CD4-positive, alpha-beta T cell treated with Interleukin-6 for 4 hours (primary cell): ENCODE measurements around the gene BRD3OS.

Experiments used
- DNase-seq: peaks from one replicate; pipeline ENCODE4 v3.0.0-alpha.2; 2020; ENCODE audit warnings: mixed read lengths

Gene BRD3OS

GRCh38 chr9:134035041-134036039 lies 10.1 kb downstream of the BRD3OS start:
- no peak for DNase-seq

DNA sequence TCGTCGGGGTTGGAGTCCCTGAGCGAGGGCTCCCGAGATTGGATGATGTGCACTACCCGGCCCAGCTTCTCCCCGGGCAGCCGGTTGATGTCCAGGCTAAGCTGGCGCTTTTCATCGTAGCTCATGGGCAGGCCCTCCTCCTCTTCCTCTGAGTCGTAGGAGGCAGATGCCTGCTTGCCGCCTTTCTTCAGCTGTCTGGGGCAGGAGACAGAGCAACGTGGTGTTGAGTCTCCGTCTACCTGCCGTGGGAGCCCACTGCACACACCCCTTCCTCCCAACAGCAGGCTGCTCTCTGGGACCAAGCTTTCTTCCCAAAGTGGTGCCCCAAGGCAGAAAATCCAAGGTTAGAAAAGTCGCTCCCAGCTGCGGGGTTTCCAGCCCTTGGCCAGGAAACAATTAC lies 10.8 kb downstream of the BRD3OS start:
- DNase-seq, result no peak

DNA sequence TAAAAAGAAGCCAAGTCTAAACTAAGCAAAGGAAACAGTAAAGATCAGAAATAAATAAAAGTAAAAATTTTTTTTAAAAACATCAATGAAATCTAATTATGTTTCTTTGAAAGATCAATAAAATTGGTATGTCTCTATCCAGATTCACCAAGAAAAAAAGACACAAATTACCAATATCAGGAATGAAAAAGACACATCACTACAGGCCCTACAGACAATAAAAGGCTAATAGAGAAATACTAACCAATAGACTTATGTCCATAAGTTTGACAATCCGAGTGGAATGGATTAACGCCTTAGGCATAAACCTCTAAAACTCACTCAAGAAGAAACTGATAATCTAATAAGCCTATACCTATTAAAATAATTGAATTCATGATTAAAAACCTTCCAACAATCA lies 12.4 kb downstream of the BRD3OS start:
- no peak for DNase-seq

- no peak for DNase-seq
Measured at GRCh38 chr9:134039386-134040175, 14.3 kb downstream of the BRD3OS start.

DNA sequence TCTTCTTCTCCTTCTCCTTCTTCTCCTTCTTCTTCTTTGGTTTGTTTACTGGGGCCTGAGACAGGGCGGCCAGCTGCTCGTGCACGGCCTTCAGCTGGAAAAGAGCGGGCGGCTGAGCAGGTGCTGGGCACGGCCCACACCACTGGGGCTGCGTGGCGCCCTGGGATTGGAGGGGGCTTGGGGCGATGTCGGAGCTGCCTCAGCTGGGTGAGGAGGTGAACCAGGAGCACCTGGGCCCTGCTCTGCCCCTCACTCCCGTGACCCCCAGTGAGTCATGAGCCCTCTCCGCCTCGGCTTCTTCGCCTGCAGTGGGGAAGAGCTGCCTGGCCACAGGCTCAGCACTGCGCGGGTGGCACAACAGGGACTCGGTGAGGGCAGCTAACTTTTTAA lies 14.9 kb downstream of the BRD3OS start:
- no peak for DNase-seq

GRCh38 chr9:134040781-134041648 lies 15.7 kb downstream of the BRD3OS start:
- no peak for DNase-seq

DNA sequence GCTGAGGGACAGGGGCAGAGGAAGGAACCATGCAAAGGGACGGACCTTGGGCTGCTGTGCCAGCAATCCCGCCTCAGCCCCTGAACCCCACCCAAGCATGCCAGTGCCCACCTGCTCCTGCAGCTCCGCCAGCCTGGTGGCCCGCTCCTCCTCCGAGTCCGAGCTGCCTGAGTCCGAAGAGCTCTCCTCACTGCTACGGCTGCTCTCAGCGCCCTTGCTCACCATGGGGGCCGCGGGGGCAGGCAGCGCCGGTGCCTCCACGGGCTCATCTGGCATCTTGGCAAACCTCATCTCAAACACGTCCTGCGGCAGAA lies 16.3 kb downstream of the BRD3OS start:
- DNase-seq, result no peak

- DNase-seq, result no peak
Measured at GRCh38 chr9:134043531-134043988, 18.3 kb downstream of the BRD3OS start.

DNA sequence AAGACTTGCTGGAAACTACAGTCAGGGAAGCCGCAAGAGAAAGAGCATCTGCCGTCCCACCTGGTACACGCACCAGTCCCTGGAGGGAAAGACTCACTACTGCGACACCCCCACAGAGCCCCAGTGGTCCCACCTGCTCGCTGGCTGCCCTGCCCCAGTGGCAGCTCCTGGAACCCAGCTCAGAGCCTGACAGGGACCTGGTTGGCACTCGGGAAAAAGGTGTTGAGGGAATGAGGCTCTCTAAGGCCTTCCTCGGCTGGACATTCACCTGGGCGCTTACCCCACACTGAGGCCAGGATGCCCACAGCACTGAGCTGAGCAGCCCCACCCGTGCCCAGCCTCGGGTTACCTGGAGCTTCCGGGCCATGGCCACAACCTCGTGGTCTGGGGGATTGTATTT lies 19.7 kb downstream of the BRD3OS start:
- no peak for DNase-seq

DNA sequence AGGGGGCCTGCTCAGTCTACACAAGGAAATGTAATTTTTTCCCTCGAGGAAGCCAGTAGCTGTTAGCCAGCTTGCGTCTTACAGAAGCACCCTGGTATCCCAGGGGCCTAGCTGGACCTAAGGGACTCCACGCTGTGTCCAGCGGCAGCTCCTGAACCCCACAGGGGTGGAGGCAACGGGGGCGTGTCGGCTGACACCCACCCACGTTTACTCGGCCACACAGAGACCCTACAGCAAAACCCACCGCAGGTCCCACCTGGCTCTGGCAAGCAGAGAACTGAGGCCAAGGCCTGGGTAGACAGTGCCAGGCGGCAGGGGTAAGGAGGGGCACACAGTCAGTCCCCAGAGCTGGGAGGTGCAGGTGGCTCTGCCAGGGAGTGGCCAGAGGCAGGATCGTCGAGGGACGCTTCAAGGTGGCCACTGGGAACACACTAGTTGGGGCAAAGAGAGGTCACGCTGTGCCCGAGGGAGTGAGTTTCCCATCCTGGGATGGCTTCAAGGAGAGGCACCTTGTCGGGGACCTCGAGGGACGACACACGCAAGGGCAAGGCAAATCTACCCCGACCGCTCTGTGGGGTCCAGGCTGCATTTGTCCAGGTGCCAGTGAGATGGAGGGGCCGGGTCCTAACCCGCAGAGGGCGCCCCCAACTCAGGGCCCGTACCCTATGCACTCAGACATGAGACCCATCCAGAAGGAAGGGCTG lies 20.7 kb downstream of the BRD3OS start:
- DNase-seq, result no peak

DNA sequence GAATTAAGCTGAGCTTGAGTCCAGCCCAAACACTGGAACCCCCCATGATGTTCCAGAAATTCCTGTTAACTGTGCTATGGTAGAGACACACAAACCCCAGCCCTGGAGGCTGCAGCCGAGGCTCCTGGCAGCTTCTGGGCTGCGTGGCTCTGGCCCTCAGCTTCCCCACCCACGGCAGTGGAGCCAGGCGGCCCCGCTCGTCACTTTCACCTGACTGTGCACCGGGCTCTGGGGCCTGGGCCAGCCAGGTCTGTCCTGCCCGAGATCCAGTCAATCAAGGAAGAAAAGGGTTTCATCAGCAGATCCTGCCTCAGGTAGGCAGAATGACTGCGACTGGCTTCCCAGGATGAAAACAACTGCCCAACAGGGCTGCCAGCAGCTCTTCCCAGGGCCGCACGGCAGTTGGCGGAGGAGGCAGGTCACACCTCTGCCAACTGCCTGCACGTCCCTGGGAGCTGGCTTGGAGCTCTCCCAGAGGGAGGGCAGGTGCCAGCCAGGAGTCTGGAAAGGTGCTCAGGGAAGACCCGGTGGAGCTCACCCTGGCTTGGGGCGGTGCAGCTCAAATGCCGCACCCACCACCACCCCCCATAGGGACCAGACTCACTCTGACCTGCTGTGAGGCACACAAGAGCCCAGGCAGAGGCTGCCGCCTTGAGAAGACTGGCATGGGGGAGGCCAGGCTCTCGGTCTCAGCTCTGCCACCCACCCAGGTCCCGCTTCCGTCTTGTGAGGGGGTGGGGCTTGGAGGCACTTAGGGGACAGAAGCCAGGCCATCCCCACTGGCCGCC lies 21.8 kb downstream of the BRD3OS start:
- no peak for DNase-seq

- no peak for DNase-seq
Measured at GRCh38 chr9:134047868-134048581, 22.7 kb downstream of the BRD3OS start.

DNA sequence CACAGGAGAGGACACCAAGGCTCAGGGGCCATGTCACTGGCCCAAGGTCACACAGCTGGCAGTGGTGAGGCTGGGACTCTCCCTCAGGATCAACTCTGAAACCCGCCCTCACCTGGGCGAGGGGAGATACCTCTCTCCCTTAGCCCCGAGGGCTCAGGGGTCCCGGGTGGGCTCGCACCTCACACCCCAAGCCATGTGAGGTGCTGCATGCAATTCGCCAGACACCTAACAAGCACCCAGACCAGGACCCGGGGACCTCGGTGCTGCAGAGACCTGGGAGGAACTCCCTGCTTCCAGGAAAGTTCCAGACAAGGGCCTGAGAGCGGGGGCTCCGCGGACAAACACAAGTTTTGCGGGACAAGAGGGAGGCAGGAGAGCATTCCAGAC lies 23.3 kb downstream of the BRD3OS start:
- no peak for DNase-seq

DNA sequence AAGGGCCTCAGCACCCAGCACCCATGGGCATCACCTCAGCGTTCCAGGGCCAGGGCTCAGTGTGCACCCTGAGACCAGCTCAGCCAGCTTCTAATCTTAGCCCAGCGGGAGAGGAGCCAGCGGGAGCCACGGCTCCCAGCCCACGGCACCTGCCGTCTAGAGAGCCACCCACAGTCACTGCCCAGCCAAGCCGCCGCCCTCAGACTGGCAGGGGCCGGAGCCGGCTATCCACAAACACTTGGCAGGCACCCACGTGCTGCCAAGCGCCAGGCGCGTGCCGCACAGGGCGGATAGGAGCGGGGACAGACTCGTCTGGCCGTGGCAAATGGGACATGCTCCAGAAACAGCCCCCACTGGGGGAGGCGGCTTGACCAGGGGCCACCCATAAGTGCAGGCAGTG lies 24.0 kb downstream of the BRD3OS start:
- no peak for DNase-seq

DNA sequence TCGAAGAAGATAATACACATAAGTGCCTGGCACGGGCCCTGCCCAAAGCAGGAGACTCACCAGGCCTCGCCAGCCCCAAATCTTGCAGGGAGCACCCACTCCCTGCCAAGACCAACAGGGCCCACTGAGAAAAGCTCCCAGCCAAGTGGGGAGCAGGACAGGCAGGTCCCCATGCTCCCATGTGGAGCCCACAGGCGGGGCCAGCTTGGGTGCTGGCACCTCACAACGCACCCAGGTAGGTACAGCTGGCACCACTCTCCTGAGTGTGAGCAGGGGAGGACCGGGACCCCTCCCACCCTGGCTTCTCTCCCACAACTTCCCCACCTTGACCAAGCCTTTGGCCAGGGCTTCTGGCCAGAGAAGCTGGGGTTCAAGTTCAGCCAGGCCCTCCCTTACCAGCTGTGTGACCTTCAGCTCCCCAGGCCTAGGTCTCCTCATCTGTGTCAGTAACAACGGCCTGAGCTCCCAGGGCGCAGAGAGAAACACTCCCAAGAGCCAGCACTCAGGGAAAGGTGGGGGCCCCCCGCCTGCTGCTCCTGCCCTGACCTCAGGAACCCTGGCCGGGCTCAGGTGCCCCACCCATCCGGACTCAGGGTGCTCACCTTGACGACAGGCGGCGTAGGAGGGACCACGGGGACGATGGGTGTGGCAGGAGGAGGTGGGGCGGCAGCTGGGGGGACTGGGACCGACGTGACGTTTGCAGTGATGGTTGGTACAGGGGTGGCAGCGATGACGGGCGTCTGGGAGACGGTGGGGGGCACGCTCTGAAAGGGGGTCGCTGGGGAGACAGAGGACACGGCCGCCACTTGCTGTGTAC lies 24.7 kb downstream of the BRD3OS start:
- no peak for DNase-seq

DNA sequence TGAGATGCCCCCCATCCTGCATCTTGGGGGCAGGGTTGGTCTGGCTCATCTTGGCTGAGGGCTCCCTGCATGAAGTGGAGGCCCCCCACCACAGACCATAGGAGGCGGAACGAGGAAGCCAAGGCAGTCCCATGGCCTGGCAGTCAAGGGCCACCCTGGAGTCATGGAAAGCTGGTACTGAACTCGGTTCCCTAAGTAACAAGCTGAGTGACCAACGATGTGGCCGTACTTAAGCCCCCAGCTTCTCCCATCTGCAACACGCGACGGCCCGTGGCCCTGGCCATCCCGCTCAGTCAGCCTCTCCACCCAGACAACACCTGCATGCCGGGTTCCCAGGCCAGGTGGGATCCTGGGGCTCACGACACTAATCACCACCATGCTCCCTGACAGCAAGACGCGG lies 25.4 kb downstream of the BRD3OS start:
- DNase-seq, result no peak

GRCh38 chr9:134051319-134051718 lies 26.0 kb downstream of the BRD3OS start:
- DNase-seq, result no peak

GRCh38 chr9:134052491-134052890 lies 27.2 kb downstream of the BRD3OS start:
- no peak for DNase-seq

- no peak for DNase-seq
Measured at GRCh38 chr9:134052941-134053340, 27.7 kb downstream of the BRD3OS start.

GRCh38 chr9:134053401-134053871 lies 28.2 kb downstream of the BRD3OS start:
- no peak for DNase-seq
